Natural killer cell (primary cell): ENCODE measurements around the gene ERBB2. TPM values are rescaled to one million over a fixed set of nuclear protein-coding genes. Genes with fewer than 3 reads are reported as not detected.

Experiments used
- ATAC-seq, 3 donors: fragments of 150-1000 bp in 2 of 3; fragments of 200-7000 bp in 1 of 3; cut with Tn5 transposase; 1 replicate in 1 of 3; 2 replicates in 2 of 3; pipeline ENCODE4 v1.10.0; 2021; ENCODE audit warnings: mild to moderate bottlenecking in 2 of 3, moderate library complexity in 2 of 3
- DNase-seq, 2 donors: peaks; one replicate each; pipeline versions ENCODE4 v3.0.0 to v3.0.0-alpha.2; 2013 to 2021; ENCODE audit warnings: mixed read lengths in 1 of 2
- H3K27ac ChIP-seq: one replicate; pipeline ENCODE4 v1.5.1; 2013; ENCODE audit warnings: mild to moderate bottlenecking, low read length
- H3K27me3 ChIP-seq: one replicate; pipeline ENCODE4 v1.6.1; 2013; ENCODE audit warnings: low read length; ENCODE audit not compliant: control insufficient read depth, insufficient read depth
- H3K36me3 ChIP-seq: one replicate; pipeline ENCODE4 v1.6.1; 2013; ENCODE audit warnings: low read length; ENCODE audit not compliant: control insufficient read depth, insufficient read depth
- H3K4me1 ChIP-seq: one replicate; pipeline ENCODE4 v1.6.1; 2013; ENCODE audit warnings: low read length; ENCODE audit not compliant: control insufficient read depth, insufficient read depth
- H3K4me3 ChIP-seq: one replicate; pipeline ENCODE4 v1.5.1; 2013; ENCODE audit warnings: low read length
- H3K9me3 ChIP-seq: one replicate; pipeline ENCODE4 v1.6.1; 2013; ENCODE audit warnings: low read length; ENCODE audit not compliant: control insufficient read depth, insufficient read depth
- H3K27ac Mint-ChIP-seq, 2 donors: one replicate each; pipeline ENCODE4 v1.8.0; 2022; ENCODE audit warnings: mild to moderate bottlenecking in 2 of 2, mixed read lengths in 2 of 2, moderate library complexity in 1 of 2
- H3K27me3 Mint-ChIP-seq, 2 donors: one replicate each; pipeline ENCODE4 v1.8.0; 2022; ENCODE audit warnings: low read depth in 2 of 2, mixed read lengths in 2 of 2
- H3K36me3 Mint-ChIP-seq: one replicate; pipeline ENCODE4 v1.8.0; 2022; ENCODE audit warnings: mixed read lengths
- H3K4me1 Mint-ChIP-seq, 2 donors: one replicate each; pipeline ENCODE4 v1.8.0; 2022; ENCODE audit warnings: mixed read lengths in 2 of 2
- H3K4me3 Mint-ChIP-seq: one replicate; pipeline ENCODE4 v1.8.0; 2022; ENCODE audit warnings: mild to moderate bottlenecking, moderate library complexity, mixed read lengths
- H3K9me3 Mint-ChIP-seq, 2 donors: one replicate each; pipeline ENCODE4 v1.8.0; 2022; ENCODE audit warnings: mixed read lengths in 2 of 2
- WGBS: methylation state at CpG from one replicate; pipeline ENCODE4 v1.1.7; 2013; ENCODE audit warnings: missing lambda C conversion rate; ENCODE audit not compliant: insufficient coverage; 5-methylcytosine and 5-hydroxymethylcytosine counted together
- intact Hi-C: fragments of 100-400 bp; cut with micrococcal nuclease; formaldehyde crosslinking; loops from one replicate; pipeline ENCODE4 v1.14.2; 2022
- total RNA-seq, 4 donors: library from RNA; stranded (reverse); fragments of 120-200 nt in 1 of 4; gene quantifications; one replicate each; pipeline versions ENCODE4 v1.2.3 to v1.2.4, GENCODE V29; 2013 to 2022
- TF ChIP-seq, protein P1 (sequence below): fragments of 200-600 bp; IDR thresholded peaks from one replicate; pipeline ENCODE4 v1.8.0; 2022; ENCODE audit warnings: antibody characterized with exemption

The ERBB2 gene
- total RNA-seq, 3 donors from 2014 or later (not counting 1 experiment from before 2014, with no cell fraction given): 77.6 to 115 (median 82.1) TPM

DNA sequence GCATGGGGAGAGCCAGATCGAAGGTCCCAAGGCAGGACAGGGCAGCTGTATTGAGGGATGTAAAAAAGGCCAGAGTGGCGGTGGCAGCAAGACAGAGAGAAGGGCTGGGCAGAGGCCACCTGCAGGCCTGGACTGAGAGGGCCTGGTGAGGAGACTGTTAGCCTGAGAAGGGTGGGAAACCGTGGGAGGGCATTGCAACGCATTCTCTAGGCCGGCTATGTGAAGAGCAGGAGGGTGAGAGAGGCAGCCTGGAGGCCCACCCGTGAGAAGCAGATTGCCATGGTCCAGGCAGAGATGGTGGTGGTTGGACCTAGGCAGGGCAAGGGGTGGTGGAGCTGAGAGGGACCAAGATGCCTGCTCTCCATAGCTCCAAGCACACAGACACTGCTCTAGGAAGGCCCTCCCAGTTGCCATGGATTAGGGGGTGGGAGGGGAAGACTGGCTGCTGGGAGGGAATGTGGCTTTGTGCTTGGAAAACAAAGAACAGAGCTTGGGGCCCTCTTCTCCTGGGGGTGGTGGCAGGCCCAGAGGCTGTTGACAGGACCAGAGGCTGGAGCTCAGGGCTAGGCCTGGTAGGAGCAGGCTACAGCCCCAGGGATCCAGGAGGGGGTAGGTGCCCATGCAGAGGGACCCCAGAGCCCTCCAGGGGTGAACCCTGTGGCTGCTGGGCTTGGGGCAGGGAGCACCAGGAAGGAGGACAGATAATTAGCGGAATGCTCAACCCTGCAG, 47.1 kb upstream of the ERBB2 start:
- WGBS: 76% methylated on average over 7 of the region's 7 CpGs
- intact Hi-C loops: no loop called here
- Histone ChIP-seq H3K9me3 (no peaks in the 10 kb centered on the region), H3K4me3 (no peak overlapping the region), H3K36me3 (peaks cover 16% of the 10 kb centered on the region), H3K4me1 (peaks cover 3% of the 10 kb centered on the region), H3K27me3 (no peaks in the 10 kb centered on the region), H3K27ac (no peak overlapping the region)
- no peak for DNase-seq
- TF ChIP-seq, protein P1, sequence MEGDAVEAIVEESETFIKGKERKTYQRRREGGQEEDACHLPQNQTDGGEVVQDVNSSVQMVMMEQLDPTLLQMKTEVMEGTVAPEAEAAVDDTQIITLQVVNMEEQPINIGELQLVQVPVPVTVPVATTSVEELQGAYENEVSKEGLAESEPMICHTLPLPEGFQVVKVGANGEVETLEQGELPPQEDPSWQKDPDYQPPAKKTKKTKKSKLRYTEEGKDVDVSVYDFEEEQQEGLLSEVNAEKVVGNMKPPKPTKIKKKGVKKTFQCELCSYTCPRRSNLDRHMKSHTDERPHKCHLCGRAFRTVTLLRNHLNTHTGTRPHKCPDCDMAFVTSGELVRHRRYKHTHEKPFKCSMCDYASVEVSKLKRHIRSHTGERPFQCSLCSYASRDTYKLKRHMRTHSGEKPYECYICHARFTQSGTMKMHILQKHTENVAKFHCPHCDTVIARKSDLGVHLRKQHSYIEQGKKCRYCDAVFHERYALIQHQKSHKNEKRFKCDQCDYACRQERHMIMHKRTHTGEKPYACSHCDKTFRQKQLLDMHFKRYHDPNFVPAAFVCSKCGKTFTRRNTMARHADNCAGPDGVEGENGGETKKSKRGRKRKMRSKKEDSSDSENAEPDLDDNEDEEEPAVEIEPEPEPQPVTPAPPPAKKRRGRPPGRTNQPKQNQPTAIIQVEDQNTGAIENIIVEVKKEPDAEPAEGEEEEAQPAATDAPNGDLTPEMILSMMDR: no peak
- Mint-ChIP-seq H3K4me3 (no peak overlapping the region), H3K4me1 (peaks cover 40 to 62% of the 10 kb centered on the region in 2 donors), H3K27me3 (no peaks in the 10 kb centered on the region), H3K36me3 (no peaks in the 10 kb centered on the region), H3K27ac (peak overlapping the region; percentile 65 to 79), H3K9me3 (no peaks in the 10 kb centered on the region)
- no peak for ATAC-seq

DNA sequence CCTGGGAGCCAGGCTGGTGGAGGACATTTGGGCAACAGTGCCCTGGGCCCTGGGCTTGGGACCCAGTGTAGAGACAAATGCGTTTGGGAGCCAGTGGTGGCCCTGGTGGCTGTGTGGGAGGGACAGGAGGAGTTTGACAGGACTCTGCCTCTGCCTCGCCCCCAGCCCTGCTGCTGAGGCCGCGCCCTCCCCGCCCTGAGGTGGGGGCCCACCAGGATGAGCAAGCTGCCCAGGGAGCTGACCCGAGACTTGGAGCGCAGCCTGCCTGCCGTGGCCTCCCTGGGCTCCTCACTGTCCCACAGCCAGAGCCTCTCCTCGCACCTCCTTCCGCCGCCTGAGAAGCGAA, 46.6 kb upstream of the ERBB2 start:
- intact Hi-C loops: no loop called here
- WGBS: 89% methylated on average over 12 of the region's 12 CpGs
- H3K36me3 Mint-ChIP-seq: no peaks in the 10 kb centered on the region

DNA sequence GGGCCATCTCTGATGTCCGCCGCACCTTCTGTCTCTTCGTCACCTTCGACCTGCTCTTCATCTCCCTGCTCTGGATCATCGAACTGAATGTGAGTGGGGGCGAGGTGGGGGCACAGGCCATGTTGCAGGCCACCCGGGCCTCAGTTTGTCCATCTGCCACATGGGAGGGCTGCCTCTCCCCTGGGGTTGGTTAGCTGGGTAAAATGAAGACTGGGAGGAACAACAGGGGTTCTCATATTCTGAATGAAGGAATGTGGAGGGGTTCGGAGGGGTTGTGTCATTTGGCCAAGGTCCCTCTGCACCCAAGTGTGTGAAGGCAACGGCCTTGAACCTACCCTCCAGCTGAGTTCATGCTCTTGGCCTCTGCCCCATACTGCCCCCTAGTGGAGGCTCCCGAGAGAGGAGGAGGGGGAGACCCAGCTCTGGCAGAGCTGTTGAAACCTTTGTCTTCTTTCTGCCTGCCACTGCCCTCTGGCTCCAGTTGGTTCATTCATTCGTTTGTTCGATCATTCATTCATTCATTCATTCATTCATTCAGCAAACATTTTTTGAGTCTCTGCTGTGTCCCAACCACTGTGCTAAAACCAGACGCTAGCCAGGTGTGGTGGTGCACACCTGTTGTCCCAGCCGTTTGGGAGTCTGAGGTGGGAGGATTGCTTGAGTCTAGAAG, 46.1 kb upstream of the ERBB2 start:
- Histone ChIP-seq H3K36me3 (peaks cover 26% of the 10 kb centered on the region), H3K27me3 (no peaks in the 10 kb centered on the region), H3K9me3 (no peaks in the 10 kb centered on the region), H3K4me3 (no peak overlapping the region), H3K4me1 (peaks cover 6% of the 10 kb centered on the region), H3K27ac (no peak overlapping the region)
- no peaks in the 10 kb centered on the region for H3K9me3 Mint-ChIP-seq
- peak; percentile 81 to 98 (median 95) for ATAC-seq
- DNase-seq: peak; percentile 77 to 87
- TF ChIP-seq, protein P1: peak; percentile 93
- H3K4me3 Mint-ChIP-seq: no peak overlapping the region
- WGBS: 74% methylated on average over 14 of the region's 14 CpGs
- H3K27me3 Mint-ChIP-seq: no peaks in the 10 kb centered on the region
- H3K4me1 Mint-ChIP-seq: peaks cover 37 to 58% of the 10 kb centered on the region in 2 donors
- H3K36me3 Mint-ChIP-seq: no peaks in the 10 kb centered on the region
- H3K27ac Mint-ChIP-seq: peak overlapping the region in 1 of 2 donors; percentile 59
- intact Hi-C loops: no loop called here

More for the DNA sequence above, 46.6 kb upstream of the ERBB2 start:
- no peak overlapping the region for H3K4me3 ChIP-seq
- no peak for ATAC-seq
- H3K27me3 ChIP-seq: no peaks in the 10 kb centered on the region
- peaks cover 3% of the 10 kb centered on the region for H3K4me1 ChIP-seq
- no peaks in the 10 kb centered on the region for H3K9me3 Mint-ChIP-seq
- H3K4me3 Mint-ChIP-seq: no peak overlapping the region
- peaks cover 40 to 62% of the 10 kb centered on the region in 2 donors for H3K4me1 Mint-ChIP-seq
- no peaks in the 10 kb centered on the region for H3K27me3 Mint-ChIP-seq
- H3K27ac ChIP-seq: no peak overlapping the region
- no peaks in the 10 kb centered on the region for H3K9me3 ChIP-seq
- peak overlapping the region; percentile 59 to 79 for H3K27ac Mint-ChIP-seq
- TF ChIP-seq, protein P1: no peak
- peaks cover 22% of the 10 kb centered on the region for H3K36me3 ChIP-seq
- no peak for DNase-seq
